SIG-M5 treated with dmso at 0.1 percent for 504 hours (cell line): ENCODE results near the gene ASTN2.

Experiments used
- DNase-seq: peaks from one replicate; lab custom pipeline; 2025; ENCODE audit not compliant: unreplicated experiment; lab: John Stamatoyannopoulos, UW

ASTN2 gene

GRCh38 chr9:116379821-116380220, 1035.0 kb downstream of the ASTN2 start:
- DNase-seq: no peak

- no peak for DNase-seq
These were observed 1036.0 kb downstream of the ASTN2 start for GRCh38 chr9:116378873-116379272.

- DNase-seq: no peak
These were observed 1037.6 kb downstream of the ASTN2 start for GRCh38 chr9:116377179-116377798.
